AG09309 (cell line): ENCODE data around the gene ADAMTS20.

Experiments used
- DNase-seq: peaks from one replicate; pipeline ENCODE4 v3.0.0-alpha.2; 2010; ENCODE audit warnings: low read depth
- H3K4me3 ChIP-seq: 2 replicates; pipeline ENCODE4 v1.5.1; 2011; ENCODE audit warnings: mild to moderate bottlenecking, low read depth, low read length, moderate library complexity; ENCODE audit not compliant: control insufficient read depth
- TF ChIP-seq, protein P1 (sequence below): IDR thresholded peaks from 2 replicates; pipeline ENCODE4 v1.5.1; 2011; ENCODE audit warnings: mild to moderate bottlenecking, low read depth, low read length, inconsistent platforms; ENCODE audit not compliant: insufficient read depth, control insufficient read depth; ENCODE audit errors: missing control alignments

ADAMTS20 gene

DNA sequence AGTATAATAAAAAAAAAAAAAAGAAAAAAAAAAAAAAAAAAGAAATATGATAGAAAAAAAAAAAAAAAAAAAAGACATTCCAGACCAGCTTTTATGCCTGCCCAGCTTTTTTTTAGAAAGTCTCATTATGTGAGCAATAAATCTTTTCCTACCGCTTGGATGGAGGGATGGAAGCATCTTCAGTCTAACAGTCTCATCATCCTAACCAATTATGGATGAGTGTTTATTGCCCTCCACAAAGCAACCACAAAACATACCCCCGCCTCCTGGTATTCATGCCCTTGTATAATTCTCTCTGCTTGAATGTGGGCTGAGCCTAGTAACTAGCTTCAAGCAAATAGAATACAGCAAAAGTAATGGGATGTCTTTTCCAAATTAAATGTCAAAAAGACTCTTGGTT, 33.7 kb upstream of the ADAMTS20 start:
- DNase-seq, result no peak
- no peak overlapping the region for H3K4me3 ChIP-seq
- TF ChIP-seq, protein P1, sequence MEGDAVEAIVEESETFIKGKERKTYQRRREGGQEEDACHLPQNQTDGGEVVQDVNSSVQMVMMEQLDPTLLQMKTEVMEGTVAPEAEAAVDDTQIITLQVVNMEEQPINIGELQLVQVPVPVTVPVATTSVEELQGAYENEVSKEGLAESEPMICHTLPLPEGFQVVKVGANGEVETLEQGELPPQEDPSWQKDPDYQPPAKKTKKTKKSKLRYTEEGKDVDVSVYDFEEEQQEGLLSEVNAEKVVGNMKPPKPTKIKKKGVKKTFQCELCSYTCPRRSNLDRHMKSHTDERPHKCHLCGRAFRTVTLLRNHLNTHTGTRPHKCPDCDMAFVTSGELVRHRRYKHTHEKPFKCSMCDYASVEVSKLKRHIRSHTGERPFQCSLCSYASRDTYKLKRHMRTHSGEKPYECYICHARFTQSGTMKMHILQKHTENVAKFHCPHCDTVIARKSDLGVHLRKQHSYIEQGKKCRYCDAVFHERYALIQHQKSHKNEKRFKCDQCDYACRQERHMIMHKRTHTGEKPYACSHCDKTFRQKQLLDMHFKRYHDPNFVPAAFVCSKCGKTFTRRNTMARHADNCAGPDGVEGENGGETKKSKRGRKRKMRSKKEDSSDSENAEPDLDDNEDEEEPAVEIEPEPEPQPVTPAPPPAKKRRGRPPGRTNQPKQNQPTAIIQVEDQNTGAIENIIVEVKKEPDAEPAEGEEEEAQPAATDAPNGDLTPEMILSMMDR, result no peak

DNA sequence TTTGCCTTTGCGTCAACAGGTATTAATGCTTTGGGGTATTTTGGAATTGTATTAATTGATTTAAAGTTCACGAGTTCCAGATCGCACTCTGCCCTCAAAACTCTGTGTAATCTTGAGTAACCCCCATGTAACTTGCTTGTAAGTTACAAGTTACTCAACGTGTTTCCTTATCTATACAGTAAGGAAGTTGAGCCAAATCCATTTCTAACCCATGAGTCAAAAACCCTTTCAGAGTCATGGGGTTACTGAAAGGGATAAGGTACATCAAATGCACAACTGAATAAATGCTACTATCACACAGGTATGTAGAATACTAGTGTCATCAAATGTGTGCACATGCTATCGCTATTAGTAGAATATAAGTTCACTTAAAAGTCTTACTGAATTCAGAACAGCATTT, 28.6 kb upstream of the ADAMTS20 start:
- TF ChIP-seq, protein P1, result no peak
- DNase-seq, result no peak
- H3K4me3 ChIP-seq, result no peak overlapping the region

DNA sequence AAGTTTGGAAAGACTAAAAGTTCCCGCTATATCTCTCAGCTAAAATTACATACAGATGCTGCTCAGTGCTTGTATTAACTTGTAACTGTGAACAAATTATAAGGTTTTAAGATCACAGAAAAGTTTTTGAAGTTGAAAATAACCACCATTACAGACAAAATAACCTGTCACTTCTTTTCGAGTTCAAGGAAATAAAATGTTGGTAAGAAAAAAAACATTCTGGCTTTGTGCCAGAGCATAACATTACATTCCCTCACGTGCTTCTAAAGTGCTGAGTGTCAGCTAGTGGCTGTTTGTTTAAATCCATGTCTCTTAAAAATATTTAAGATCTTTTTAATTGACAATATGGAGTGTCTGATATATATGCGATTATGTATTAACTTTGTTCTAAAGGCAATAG, 27.2 kb upstream of the ADAMTS20 start:
- no peak for DNase-seq
- TF ChIP-seq, protein P1, result no peak
- no peak overlapping the region for H3K4me3 ChIP-seq

DNA sequence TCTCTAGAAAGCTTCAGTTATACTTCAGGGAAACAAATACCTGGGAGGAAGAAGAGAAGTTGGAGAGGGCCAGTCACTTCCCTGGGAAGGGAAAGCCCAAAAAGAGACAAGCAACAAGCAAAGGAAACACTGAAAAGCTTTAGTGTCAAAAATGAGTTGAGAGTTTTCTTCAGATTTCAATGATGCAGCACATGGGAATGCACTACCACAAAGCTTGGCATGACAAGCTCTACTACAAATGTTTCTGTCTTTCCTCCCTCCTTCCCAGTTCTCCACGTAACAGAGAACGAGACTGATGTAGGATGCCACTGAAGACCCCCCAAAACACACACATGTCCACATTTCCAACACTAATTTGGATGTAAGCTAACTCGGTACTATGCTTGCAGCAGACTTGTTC, 26.8 kb upstream of the ADAMTS20 start:
- TF ChIP-seq, protein P1, result no peak
- H3K4me3 ChIP-seq, result no peak overlapping the region
- DNase-seq, result no peak

DNA sequence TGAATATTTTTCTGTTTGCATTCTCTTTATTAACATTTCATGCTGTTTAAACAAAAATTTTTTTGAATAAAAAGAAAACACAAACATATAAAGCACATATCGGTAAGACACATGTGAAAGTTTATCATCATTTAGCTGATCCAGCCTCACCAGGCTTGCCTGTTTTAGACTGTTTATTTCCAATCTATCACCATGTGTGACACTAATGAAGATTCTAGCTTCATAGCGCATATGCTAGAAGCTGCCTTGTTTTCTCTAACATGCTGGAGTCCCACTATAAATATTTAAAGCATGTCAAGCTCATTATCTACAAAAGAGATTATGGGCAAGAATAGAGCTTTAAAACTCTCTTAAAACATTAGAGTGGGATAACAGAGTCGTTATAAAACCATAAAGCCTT, 25.4 kb upstream of the ADAMTS20 start:
- TF ChIP-seq, protein P1, result no peak

DNA sequence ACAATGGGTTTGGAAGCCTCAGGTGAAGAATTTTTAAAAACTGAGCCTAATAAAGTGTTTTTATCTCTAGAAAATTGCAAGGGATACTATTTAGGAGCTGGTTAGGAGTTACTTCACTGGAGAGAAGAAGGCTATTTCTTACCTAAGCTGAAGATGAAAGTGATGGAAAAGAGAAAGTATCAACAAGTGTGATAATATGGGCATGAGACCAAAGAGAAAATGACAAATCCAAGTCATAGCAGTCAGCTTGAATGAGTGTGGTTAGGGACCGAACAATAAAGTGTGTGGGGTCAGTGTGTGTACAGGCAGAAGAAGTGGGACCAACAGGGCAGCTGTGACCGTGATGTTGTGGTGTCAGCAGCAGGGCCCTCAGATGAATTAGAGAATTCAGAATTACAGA, 24.2 kb upstream of the ADAMTS20 start:
- no peak overlapping the region for H3K4me3 ChIP-seq
- TF ChIP-seq, protein P1, result no peak
- no peak for DNase-seq

More for the DNA sequence above, 25.4 kb upstream of the ADAMTS20 start:
- DNase-seq, result no peak
- no peak overlapping the region for H3K4me3 ChIP-seq

DNA sequence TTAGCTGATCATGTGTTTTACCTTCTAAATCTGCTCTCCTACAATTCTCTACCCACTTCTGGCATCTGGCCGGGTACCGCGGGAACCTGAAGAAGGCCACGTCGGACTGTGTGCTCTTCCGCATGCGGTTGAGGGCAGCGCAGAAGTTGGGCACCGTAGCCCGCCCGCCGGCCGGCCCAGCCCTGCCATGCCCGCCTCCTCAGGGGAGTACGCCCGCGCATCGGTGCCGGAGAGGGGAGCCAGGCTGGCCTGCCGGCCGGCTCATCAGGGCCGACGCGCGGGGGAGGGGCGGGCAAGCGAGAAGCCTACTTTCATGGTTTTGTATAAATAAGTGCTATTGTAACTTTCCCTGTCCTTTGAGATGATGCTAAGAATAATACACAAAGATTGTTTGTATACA, 19.9 kb upstream of the ADAMTS20 start:
- TF ChIP-seq, protein P1, result no peak
- DNase-seq, result no peak
- H3K4me3 ChIP-seq, result no peak overlapping the region
